BLaER1 (cell line): ENCODE data around the gene RAB3IP.

ENCODE experiments used
- H3K27ac ChIP-seq: shearing (Covaris generic); formaldehyde crosslinking; 2 replicates; pipeline ENCODE4 v1.8.1; 2022
- H3K27me3 ChIP-seq: shearing (Covaris generic); formaldehyde crosslinking; 2 replicates; pipeline ENCODE4 v1.8.1; 2022
- H3K36me3 ChIP-seq: shearing (Covaris generic); formaldehyde crosslinking; 2 replicates; pipeline ENCODE4 v1.8.1; 2022
- H3K4me1 ChIP-seq: shearing (Covaris generic); formaldehyde crosslinking; 2 replicates; pipeline ENCODE4 v1.8.1; 2022
- H3K4me2 ChIP-seq: shearing (Covaris generic); formaldehyde crosslinking; 2 replicates; pipeline ENCODE4 v1.8.1; 2022
- H3K4me3 ChIP-seq: shearing (Covaris generic); formaldehyde crosslinking; 2 replicates; pipeline ENCODE4 v1.8.1; 2022
- H3K9ac ChIP-seq: shearing (Covaris generic); formaldehyde crosslinking; 2 replicates; pipeline ENCODE4 v1.8.1; 2022
- H3K9me3 ChIP-seq: shearing (Covaris generic); formaldehyde crosslinking; 2 replicates; pipeline ENCODE4 v1.8.1; 2022
- H4K20me1 ChIP-seq: shearing (Covaris generic); formaldehyde crosslinking; 2 replicates; pipeline ENCODE4 v1.8.1; 2022
- Cebpa-rat ChIP-seq: shearing (Covaris generic); IDR thresholded peaks from 2 replicates; pipeline ENCODE4 v1.8.1; 2022

Gene RAB3IP

DNA sequence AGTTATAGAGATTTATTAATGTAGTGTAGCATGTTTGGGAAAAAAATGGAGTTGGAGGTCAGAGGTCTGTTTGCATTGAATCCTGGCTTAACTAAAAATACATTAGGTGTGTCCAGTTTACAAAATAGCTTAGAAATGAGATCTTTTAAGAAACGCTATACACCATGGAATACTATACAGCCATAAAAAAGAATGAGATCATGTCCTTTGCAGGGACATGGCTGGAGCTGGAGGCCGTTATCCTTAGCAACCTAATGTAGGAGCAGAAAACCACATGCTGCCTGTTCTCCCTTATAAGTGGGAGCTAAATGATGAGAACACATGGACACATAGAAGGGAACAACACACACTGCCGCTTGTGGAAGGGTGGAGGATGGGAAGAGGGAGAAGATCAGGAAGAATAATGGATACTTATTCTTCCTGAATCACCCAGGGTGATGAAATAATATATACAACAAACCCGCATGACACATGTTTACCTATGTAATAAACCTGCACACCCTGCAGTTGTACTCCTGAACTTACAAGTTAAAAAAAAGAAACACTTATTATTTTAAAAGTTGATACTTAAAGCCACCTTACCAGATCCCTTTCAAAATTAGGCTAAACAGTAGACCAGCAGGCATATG, 72.3 kb downstream of the RAB3IP start:
- Histone ChIP-seq H3K27ac (no peak overlapping the region), H3K4me3 (no peak overlapping the region), H3K27me3 (no peaks in the 10 kb centered on the region), H3K36me3 (peaks cover 38% of the 10 kb centered on the region), H3K9ac (no peak overlapping the region), H4K20me1 (no peaks in the 10 kb centered on the region), H3K4me2 (no peak overlapping the region), H3K9me3 (peaks cover 33% of the 10 kb centered on the region), H3K4me1 (no peaks in the 10 kb centered on the region)
- TF ChIP-seq Cebpa-rat: no peak

DNA sequence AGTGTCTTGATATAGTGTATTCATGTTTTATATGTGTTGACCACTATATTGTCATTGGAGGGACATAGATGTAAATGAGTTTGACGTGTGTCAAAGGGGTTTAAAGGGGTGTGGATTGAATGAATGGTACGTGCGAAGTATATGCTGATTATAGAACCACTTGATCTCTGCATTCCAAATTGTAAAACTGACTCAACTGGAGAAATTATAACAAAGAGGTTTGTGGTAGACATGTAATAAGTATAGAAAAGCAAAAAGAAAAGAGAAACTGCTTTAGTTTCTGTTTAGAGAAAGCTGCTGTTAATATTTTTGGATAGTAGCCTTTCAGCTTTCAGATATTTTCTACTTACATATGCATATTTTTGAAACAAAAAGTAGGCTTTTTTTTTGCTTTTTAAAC, 77.4 kb downstream of the RAB3IP start:
- Histone ChIP-seq H3K4me2 (no peak overlapping the region), H3K9ac (no peak overlapping the region), H3K4me1 (peaks cover 8% of the 10 kb centered on the region; the same call in 1 of the 2 replicates), H4K20me1 (no peaks in the 10 kb centered on the region), H3K27me3 (no peaks in the 10 kb centered on the region), H3K36me3 (peaks cover 15% of the 10 kb centered on the region), H3K4me3 (no peak overlapping the region), H3K27ac (no peak overlapping the region), H3K9me3 (peaks cover 2% of the 10 kb centered on the region)
- no peak for TF ChIP-seq Cebpa-rat

DNA sequence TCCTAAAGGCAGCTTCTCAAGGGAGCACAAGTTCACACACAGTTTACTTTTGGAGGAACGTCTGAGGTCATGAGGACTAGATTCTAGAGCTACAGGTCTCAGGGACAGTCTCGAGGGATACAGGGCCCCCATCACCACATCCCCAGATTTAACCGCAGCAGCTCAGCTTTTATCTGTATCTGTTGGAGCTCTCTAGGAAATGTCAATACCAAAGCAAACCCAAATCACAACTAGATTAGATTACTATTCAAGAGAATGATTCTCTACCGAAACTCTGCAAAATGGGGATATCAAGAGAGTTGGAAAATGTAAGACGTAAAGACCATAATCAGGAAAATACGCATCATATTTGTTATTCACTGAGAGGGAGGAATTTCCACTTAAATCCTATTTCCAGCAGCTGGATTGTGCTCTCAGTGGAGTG, 82.4 kb downstream of the RAB3IP start:
- Histone ChIP-seq H3K4me1 (peaks cover 12% of the 10 kb centered on the region; the same call in 1 of the 2 replicates), H3K27me3 (no peaks in the 10 kb centered on the region), H3K4me3 (no peak overlapping the region), H4K20me1 (no peaks in the 10 kb centered on the region), H3K4me2 (0 out of 2 replicates have a peak overlapping the region, but pooled peaks have one; percentile 0), H3K9me3 (no peaks in the 10 kb centered on the region), H3K9ac (no peak overlapping the region), H3K27ac (no peak overlapping the region), H3K36me3 (peaks cover 5% of the 10 kb centered on the region; the same call in 1 of the 2 replicates)
- TF ChIP-seq Cebpa-rat: no peak

DNA sequence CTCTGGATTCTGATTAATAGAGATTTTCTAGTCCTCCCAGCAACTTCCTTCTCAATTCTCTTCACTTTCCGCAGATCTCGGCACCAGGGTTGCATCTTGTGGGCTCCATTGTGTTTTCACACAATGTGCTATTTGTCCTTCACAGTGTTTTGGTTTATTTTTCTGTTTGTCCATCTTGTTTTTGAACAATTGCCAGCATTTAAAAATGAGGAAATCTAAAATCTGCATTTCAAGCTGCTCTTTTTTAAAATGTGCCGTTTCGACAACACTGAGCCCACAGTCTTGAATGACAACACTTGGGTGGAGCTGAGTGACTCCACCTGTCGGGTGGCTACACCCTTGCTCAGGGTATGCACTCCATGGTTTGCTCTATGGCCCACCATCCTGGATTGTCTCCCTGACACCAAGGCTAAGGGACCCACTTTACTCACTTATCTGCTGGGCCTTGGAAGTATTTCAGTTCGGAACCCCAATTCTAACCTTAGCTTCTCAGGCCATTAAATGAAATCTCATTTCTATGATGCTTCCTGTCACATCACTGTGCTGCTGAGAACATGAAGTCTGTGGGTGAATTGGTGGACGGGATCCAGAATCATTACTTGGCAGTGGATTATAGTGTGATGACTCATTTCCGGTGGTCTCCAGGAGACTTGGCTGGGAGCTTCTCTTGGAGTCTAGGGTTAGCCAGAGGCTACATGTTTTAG, 82.9 kb downstream of the RAB3IP start:
- Histone ChIP-seq H3K4me3 (no peak overlapping the region), H4K20me1 (no peaks in the 10 kb centered on the region), H3K9me3 (no peaks in the 10 kb centered on the region), H3K4me2 (no peak overlapping the region), H3K27ac (no peak overlapping the region), H3K4me1 (peaks cover 12% of the 10 kb centered on the region; the same call in 1 of the 2 replicates), H3K9ac (no peak overlapping the region), H3K36me3 (peaks cover 5% of the 10 kb centered on the region; the same call in 1 of the 2 replicates), H3K27me3 (no peaks in the 10 kb centered on the region)
- no peak for TF ChIP-seq Cebpa-rat

DNA sequence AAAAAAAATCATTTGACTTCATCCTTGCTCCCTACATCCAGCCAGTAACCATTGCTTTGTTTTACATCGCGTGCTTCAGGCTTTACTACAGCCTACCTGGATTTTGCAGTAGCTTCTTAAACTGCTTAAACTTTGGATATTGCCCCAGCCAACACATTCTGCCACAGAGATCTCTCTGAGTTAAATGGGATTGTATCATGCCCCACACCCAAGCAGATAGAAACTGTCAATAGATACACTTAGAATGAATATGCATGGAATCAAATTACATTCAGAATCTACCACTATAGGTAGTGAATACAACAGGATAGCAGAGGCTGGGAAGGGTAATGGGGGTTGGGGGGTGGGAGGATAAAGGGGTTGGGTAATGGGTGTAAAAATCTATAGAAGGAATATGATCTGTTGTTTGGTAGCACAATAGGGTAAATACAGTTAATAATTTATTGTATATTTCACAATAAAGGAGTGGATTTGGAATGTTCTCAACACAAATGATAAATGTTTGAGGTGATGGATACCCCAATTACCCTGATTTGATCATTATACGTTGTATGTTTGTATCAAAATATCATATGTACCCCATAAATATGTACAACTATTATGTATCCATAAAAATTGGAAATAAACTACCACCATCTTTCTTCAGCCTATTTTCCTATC, 83.7 kb downstream of the RAB3IP start:
- no peak overlapping the region for H3K4me2 ChIP-seq
- no peak overlapping the region for H3K27ac ChIP-seq
- no peaks in the 10 kb centered on the region for H3K9me3 ChIP-seq
- TF ChIP-seq Cebpa-rat: no peak
- H3K4me1 ChIP-seq: peaks cover 12% of the 10 kb centered on the region; the same call in 1 of the 2 replicates
- no peaks in the 10 kb centered on the region for H4K20me1 ChIP-seq
- peaks cover 5% of the 10 kb centered on the region; the same call in 1 of the 2 replicates for H3K36me3 ChIP-seq
- no peak overlapping the region for H3K4me3 ChIP-seq
- H3K27me3 ChIP-seq: no peaks in the 10 kb centered on the region
- H3K9ac ChIP-seq: no peak overlapping the region

DNA sequence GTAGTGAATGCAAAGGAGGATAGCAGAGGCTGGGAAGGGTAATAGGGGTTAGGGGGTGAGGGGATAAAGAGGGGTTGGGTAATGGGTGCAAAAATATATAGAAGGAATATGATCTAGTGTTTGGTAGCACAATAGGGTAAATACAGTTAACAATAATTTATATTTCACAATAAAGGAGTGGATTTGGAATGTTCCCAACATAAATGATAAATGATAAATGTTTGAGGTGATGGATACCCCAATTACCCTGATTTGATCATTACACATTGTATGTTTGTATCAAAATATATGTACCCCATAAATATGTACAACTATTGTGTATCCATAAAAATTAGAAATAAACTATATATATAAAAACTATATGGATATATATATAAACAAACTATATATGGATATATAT, 85.4 kb downstream of the RAB3IP start:
- H3K4me3 ChIP-seq: no peak overlapping the region
- no peaks in the 10 kb centered on the region for H3K27me3 ChIP-seq

DNA sequence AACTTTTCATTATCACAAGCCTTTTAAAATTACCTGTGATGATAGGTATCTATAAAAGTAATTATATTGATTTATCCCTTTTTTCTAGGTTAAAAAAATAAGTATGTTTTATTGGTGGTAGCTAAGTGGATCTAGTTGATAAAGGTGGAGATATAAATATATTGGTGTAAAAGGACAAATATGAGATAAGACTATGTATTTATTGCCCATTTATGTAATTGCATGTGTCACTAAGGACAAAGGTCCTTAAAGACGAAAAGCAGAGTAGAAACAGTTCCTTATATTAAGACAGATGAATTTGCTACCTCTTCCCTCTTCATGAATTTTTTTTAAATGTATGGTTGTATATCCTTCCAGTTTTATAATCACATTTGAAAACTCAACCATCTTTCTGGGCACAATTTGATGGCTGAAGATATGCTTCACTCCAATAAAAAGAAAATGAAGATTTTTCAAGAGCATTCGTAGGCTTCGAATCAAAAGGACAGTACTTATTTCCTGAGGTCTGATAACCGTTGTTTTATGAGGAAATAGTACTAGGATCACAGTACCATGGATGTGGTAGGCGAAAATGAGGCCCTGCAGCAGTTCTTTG, 86.4 kb downstream of the RAB3IP start, which contains the start of gene MYRFL:
Gene MYRFL, plus strand, starts transcription at position 262 of the 595 bp plus-strand sequence. Its CDS starts 291 bp downstream, at position 553.
- no peak within 1 kb of the TSS for H3K9ac ChIP-seq
- no peak within 1 kb of the TSS for H3K27ac ChIP-seq
- peaks cover 12% of the 10 kb centered on the region; the same call in 1 of the 2 replicates for H3K4me1 ChIP-seq
- H3K36me3 ChIP-seq: no peaks in the 10 kb centered on the region
- no peak within 1 kb of the TSS for H3K4me3 ChIP-seq
- H3K9me3 ChIP-seq: no peaks in the 10 kb centered on the region
- no peak within 1 kb of the TSS for H3K4me2 ChIP-seq
- no peaks in the 10 kb centered on the region for H3K27me3 ChIP-seq
- no peaks in the 10 kb centered on the region for H4K20me1 ChIP-seq
- no peak for TF ChIP-seq Cebpa-rat

More for the DNA sequence above, 85.4 kb downstream of the RAB3IP start:
- Histone ChIP-seq H3K9me3 (no peaks in the 10 kb centered on the region), H4K20me1 (no peaks in the 10 kb centered on the region), H3K27ac (no peak overlapping the region), H3K9ac (no peak overlapping the region), H3K4me2 (no peak overlapping the region), H3K4me1 (peaks cover 12% of the 10 kb centered on the region; the same call in 1 of the 2 replicates), H3K36me3 (no peaks in the 10 kb centered on the region)
- no peak for TF ChIP-seq Cebpa-rat

DNA sequence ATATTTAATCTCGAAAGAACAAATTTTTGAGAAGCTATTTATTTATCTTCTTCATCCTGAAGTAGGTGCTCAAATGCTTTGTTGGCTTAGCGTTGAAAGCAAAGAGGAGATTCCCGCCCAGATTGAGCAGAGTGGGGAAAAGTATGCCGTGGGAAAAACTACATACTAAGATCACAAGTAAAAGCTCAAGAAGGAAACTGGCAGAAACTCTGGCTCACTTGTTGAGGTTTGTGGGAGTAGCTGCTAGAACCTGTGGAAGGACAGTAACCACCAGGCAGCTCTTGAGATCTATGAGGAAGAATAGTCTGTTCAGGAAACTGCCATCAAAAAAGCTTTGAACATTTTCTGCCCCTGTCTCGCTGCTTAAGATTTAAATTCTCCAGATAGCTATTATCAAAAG, 90.2 kb downstream of the RAB3IP start:
- H3K4me3 ChIP-seq: no peak overlapping the region

DNA sequence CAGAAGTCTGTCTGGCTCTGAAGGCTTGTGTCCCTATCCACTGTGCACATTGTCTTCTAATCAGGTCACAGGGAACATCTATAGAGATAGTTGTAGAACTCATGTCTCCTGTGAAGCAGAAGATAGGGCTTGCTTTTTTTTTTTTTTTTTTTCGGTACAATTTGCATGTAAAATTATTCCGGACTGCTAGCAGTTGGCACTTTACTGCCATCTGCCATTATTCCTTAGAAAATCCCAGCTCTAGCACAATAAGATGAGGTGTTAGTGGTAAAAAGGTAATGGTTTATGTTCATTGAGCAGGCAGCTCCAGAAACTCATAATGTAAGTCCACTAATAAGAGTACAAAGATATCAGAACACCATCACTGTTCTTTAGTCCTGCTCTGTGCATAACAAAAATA, 95.0 kb downstream of the RAB3IP start:
- Histone ChIP-seq H3K9me3 (no peaks in the 10 kb centered on the region), H3K9ac (no peak overlapping the region), H3K4me1 (no peaks in the 10 kb centered on the region), H3K27me3 (no peaks in the 10 kb centered on the region), H3K27ac (no peak overlapping the region), H3K4me2 (no peak overlapping the region), H3K4me3 (no peak overlapping the region), H4K20me1 (no peaks in the 10 kb centered on the region), H3K36me3 (no peaks in the 10 kb centered on the region)
- TF ChIP-seq Cebpa-rat: no peak

More for the DNA sequence above, 90.2 kb downstream of the RAB3IP start:
- TF ChIP-seq Cebpa-rat: no peak
- Histone ChIP-seq H3K9me3 (no peaks in the 10 kb centered on the region), H3K27ac (no peak overlapping the region), H3K4me2 (no peak overlapping the region), H4K20me1 (no peaks in the 10 kb centered on the region), H3K9ac (no peak overlapping the region), H3K27me3 (no peaks in the 10 kb centered on the region), H3K4me1 (no peaks in the 10 kb centered on the region), H3K36me3 (no peaks in the 10 kb centered on the region)
